ENCODE measurements around the gene CTDSPL.

GRCh38 chr3:38032328-38032865, 170.7 kb downstream of the CTDSPL start:
- TF ChIP-seq, protein P1, sequence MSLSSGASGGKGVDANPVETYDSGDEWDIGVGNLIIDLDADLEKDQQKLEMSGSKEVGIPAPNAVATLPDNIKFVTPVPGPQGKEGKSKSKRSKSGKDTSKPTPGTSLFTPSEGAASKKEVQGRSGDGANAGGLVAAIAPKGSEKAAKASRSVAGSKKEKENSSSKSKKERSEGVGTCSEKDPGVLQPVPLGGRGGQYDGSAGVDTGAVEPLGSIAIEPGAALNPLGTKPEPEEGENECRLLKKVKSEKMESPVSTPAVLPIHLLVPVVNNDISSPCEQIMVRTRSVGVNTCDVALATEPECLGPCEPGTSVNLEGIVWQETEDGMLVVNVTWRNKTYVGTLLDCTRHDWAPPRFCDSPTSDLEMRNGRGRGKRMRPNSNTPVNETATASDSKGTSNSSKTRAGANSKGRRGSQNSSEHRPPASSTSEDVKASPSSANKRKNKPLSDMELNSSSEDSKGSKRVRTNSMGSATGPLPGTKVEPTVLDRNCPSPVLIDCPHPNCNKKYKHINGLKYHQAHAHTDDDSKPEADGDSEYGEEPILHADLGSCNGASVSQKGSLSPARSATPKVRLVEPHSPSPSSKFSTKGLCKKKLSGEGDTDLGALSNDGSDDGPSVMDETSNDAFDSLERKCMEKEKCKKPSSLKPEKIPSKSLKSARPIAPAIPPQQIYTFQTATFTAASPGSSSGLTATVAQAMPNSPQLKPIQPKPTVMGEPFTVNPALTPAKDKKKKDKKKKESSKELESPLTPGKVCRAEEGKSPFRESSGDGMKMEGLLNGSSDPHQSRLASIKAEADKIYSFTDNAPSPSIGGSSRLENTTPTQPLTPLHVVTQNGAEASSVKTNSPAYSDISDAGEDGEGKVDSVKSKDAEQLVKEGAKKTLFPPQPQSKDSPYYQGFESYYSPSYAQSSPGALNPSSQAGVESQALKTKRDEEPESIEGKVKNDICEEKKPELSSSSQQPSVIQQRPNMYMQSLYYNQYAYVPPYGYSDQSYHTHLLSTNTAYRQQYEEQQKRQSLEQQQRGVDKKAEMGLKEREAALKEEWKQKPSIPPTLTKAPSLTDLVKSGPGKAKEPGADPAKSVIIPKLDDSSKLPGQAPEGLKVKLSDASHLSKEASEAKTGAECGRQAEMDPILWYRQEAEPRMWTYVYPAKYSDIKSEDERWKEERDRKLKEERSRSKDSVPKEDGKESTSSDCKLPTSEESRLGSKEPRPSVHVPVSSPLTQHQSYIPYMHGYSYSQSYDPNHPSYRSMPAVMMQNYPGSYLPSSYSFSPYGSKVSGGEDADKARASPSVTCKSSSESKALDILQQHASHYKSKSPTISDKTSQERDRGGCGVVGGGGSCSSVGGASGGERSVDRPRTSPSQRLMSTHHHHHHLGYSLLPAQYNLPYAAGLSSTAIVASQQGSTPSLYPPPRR (CRISPR knock-in tag; IDR thresholded peaks at IDR 0.05; ENCODE audit: borderline replicate concordance) = no peak
- TF ChIP-seq, protein P2, sequence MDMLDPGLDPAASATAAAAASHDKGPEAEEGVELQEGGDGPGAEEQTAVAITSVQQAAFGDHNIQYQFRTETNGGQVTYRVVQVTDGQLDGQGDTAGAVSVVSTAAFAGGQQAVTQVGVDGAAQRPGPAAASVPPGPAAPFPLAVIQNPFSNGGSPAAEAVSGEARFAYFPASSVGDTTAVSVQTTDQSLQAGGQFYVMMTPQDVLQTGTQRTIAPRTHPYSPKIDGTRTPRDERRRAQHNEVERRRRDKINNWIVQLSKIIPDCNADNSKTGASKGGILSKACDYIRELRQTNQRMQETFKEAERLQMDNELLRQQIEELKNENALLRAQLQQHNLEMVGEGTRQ (IDR thresholded peaks at IDR 0.05; ENCODE audit: low read depth, low read length) = no peak
- TF ChIP-seq, protein P2 (CRISPR knock-in tag; IDR thresholded peaks at IDR 0.05; ENCODE audit: borderline replicate concordance) = no peak
- TF ChIP-seq YEATS2 (CRISPR knock-in tag; IDR thresholded peaks at IDR 0.05; ENCODE audit: borderline replicate concordance) = no peak
- no peak for TF ChIP-seq GABPB1 (CRISPR knock-in tag; IDR thresholded peaks at IDR 0.05)
- no peak for TF ChIP-seq ZBTB1 (CRISPR knock-in tag; IDR thresholded peaks at IDR 0.05; ENCODE audit: borderline replicate concordance)
- TF ChIP-seq MYC (CRISPR knock-in tag; IDR thresholded peaks at IDR 0.05; ENCODE audit: borderline replicate concordance) = no peak
- no peak for TF ChIP-seq EZH2 (conservative IDR thresholded peaks at IDR 0.05; ENCODE audit: low read depth, low read length)
- TF ChIP-seq ZNF674 (CRISPR knock-in tag; IDR thresholded peaks at IDR 0.05; ENCODE audit: low read depth) = no peak
- TF ChIP-seq FOXJ3 (CRISPR knock-in tag; IDR thresholded peaks at IDR 0.05; ENCODE audit: borderline replicate concordance) = no peak
- TF ChIP-seq FOXK1 (CRISPR knock-in tag; IDR thresholded peaks at IDR 0.05; ENCODE audit: borderline replicate concordance, low read depth) = no peak

All from HepG2 (cell line).